A204.1 (cell line): ENCODE data around the gene BBC3.
"Not testable (repeated sequence)": the region's sequence is repeated elsewhere in the genome, so short reads cannot be mapped to it uniquely, and the experiment has no call there.

Source experiments
- FAIRE-seq: peaks from 2 replicates; lab custom pipeline; 2012; peaks lifted over from hg19 to GRCh38; lab: Jason Lieb, UNC

BBC3 gene, protein sequence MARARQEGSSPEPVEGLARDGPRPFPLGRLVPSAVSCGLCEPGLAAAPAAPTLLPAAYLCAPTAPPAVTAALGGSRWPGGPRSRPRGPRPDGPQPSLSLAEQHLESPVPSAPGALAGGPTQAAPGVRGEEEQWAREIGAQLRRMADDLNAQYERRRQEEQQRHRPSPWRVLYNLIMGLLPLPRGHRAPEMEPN

DNA sequence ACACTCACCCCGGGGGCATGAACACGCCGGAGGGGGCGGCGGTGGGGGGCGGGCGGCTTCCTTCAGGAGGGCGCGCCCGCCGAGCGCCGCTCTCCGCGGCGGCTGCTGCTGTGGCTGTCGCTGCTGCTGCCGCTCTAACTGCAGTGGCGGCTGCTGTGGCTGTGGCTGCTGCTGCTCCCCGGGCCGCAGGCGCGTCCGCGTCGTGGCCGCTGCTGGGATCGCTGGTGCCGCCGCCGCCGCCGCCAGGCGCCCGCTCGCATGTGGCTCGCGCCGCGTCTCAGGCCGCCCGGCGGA is at the start of gene BBC3:
TSS of gene BBC3 (minus strand) at position 279 of the 294 bp plus-strand sequence. CDS start 2,768 bp downstream, outside the sequence.
- FAIRE-seq: no peak

DNA sequence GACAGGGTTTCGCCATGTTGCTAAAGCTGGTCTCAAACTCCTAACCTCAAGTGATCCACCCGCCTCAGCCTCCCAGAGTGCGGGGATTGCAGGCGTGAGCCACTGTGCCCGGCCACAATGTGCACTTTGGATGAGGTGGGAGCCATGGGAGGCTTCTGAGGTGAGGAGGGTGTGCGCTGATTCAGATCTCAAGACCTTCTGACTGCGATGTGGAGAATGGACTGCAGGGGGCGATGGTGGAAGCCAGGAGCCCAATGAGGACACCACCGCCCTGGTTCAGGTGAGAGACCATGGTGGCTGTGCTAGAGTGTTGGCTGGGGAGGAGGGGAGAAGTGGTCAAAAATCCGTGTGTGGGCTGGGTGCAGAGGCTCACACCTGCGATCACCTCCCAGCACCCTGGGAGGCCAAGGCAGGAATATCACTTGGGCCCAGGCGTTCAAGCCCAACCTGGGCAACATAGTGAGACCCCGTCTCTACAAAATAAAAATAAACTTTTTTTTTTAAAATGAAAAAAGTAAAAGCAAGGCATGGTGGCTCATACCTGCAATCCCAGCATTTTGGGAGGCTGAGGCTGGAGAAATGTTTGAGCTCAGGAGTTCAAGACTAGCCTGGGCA is 49.3 kb upstream of the BBC3 start:
- FAIRE-seq: no peak

DNA sequence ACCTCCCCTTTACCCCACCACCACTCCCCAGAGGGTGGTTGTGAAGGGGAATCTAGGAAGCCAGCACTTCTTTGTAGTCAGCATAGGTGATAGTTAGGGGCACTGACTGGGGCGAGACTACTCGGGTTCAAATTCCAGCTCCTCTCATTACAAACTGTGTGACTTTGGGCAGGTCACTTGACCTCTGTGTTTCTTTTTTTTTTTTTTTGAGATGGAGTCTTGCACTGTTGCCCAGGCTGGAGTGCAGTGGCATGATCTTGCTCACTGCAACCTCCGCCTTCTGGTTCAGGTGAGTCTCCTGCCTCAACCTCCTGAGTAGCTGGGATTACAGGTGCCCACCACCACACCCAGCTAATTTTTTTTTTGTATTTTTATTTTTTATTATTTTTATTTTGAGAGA is 45.5 kb upstream of the BBC3 start:
- not testable (repeated sequence) for FAIRE-seq

DNA sequence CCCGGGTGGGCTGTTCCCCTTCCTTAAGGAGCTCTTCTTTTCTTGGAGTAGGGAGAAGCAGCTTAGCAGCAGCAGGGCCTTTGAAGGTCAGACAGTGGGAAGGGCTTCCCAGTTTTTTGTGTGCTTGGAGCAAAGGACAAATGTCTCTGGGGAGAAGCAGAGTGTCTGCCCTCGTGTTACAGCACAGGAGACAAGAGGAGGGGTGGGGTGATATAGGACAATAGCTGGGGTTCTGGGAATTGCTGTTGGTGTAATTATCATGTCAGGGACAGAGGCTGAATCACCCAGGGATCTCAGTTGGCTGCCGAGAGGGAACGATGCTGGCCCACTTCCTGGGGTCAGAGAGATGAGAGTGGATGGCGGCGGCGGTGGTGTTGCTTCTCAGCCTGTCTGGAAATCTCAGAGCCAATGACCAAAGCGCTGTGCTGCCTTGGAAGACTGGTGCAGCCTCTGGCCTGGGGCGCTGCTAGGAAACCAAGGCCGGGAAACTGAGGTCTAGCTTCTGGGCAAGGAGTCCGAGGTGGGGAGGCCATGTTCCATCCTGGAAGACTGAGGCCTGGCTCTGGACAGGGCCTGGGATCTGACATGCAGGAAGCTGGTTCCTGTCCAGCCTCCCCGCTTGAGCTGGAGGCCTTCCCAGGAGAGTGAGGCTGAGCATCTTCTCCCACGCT is 44.9 kb upstream of the BBC3 start:
- FAIRE-seq: no peak

DNA sequence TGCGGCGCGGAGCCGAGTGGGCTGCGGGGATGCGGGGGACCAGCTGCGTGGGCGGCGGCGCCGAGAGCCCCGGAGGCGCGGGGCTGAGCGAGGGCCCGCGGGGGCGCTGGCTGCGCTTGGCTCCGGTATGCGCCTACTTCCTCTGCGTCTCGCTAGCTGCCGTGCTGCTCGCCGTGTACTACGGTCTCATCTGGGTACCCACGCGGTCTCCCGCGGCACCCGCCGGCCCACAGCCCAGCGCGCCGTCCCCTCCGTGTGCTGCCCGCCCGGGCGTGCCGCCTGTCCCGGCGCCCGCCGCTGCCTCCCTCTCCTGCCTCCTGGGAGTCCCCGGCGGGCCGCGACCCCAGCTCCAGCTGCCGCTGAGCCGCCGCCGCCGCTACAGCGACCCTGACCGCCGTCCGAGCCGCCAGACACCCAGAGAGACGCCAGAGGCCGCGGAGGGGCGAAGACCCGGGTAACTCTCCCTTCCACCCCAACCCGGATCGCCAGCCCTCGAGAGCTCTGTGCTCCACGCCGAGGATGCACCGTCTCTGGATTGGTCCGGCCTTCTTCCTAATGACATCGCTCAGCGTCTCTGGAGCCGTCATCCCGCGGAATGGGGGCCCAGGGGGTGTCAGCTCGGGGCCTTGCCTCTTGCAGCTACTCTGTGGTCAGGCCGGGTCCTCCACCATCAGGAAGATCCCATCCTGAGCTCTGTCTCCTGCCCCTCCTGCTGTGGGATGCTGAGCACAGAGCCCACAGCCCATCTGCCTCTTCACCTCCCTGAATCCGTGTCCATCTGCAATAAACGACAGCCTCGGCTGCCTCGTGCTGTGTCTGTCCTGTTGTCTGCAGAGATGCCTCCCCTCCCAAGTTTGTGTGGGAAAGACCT is 44.1 kb upstream of the BBC3 start:
- no peak for FAIRE-seq

DNA sequence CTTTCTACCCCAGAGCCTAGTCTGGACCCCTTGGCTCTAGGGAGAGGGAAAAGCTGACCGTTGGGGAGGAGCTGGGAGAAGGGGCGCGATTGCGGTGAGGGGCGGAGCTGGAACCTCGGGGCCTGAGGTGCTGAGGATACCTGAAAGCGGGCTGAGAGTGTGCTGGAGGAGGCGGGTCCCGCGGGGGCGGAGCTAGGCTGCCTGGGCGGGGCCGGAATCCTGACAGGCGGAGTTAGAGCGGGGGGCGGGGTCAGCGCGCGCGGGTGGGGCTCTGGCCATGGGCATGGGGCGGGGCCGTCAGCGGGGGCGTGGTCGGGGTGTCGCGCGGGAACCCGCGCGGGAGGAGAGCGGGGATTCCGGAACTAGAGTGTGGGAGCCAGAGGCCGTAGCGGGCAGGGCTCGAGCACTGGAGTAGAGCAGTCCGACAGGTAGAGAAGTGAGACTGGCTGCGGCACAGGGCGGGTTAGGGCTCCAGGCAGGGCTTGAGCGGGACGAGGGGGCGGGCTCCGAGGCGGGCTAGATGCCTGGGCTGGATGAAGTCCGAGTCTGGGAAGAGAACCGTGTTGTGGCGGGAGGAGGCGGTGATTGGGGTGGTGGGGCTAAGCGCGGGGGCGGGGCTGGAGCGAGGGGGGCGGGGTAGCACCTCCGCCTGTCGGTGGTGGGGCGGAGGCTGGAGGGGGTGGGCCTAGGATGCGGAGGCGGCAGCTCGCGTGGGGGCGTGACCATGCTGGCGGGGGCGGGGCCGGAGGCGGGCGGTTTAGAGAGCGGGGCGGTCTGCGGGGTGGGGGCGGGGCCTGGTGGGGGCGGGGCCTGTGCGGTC is 43.3 kb upstream of the BBC3 start, which contains the start of gene INAFM1:
TSS of gene INAFM1 (plus strand) at position 815 of the 820 bp plus-strand sequence. CDS start 35 bp downstream, outside the sequence.
- FAIRE-seq: no peak

DNA sequence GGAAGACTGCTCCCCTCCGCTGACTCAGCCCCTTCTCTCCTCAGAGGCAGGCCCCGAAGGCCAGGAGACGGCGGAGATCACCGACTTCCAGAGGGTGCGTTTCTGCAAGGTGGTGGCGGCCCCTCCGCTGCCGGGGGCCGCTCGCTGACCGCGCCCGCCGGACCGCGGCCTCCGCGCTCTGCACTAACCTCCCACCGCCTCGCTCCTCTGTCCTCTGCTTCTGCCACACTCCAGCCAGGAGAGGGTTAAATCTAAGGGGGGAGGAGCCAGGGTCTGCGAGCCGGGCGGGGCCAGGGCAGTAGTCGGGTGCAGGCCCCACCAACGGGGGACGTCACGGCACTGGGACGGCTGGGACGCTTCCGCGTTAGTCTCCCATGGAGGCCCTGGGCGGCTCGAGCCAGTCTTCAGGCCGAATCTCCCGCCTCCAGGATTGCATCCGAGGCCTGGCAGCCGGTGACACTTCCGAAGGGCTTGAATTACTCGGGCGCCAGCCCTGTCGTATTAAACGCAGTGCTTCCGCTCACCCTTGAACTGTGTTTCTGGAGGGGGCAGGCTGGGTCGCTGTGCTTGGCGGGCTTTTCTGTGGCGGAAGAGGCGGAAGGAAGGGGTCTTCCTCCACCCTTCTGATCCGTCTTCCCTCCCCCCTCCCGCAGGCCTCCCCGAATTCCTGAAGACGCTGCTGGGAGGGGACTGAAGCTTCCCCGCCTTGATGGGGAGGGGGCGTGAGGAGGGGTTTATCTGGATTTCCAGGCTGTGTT is 42.5 kb upstream of the BBC3 start:
- peak; percentile 72 for FAIRE-seq

DNA sequence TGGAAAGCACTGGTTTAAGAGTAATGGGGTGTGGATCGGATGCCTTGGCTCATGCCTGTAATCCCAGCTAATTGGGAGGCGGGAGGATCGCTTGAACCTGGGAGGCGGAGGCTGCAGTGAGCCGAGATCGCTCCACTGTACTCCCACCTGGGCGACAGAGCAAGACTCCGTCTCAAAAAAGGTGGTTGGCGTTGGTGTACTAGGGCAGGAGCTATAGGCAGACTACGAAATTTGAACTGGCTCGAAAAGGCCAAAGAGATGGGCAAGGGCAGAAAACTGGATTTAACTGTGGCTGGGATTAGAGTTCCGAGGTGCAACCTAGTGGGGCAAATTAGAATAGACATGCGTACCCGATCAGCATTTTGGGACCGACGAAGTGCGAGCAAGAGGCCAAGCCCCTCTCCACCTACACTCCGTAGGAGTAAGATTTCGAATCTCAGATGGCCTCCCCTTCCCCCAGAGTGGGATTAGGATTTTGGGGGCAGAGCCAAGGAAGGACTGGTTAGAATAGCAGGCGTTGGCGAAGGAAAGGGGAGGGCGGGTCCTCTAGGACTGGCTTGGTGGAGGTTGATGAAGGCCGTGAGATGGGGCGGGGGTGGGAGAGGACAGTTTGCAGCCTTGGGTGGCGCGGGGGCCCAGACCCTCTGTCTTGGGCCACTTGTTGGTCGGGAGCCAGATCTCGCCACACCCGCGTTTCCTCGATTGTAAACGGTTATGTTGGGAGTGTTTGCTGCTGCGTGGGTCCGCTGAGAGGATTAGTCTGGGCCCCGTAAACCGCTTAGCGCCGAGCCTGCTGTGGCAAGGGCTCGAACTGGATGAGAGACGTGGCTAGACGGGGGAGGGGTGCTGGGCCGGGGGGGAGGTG is 41.7 kb upstream of the BBC3 start:
- no peak for FAIRE-seq

DNA sequence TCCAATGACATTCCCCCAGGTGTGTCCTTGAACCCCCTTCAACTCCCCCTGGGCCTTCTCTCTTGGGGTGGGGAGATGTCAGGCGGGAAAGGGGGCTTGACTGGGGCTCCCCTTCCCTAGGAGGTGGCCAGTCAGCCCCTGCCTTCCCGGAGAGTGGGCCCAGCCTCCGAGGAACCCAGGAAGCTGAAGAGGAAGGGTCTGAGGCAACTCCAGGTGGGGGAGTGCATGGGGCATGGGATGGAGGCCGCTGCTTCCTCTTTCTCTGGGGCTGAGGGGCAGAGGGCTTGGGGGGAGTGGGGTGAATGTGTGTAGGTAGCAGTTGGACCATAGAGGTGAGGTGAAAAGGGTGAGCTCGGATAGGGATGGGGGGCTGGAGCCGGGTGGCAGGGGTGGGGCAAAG is 41.0 kb upstream of the BBC3 start:
- no peak for FAIRE-seq

DNA sequence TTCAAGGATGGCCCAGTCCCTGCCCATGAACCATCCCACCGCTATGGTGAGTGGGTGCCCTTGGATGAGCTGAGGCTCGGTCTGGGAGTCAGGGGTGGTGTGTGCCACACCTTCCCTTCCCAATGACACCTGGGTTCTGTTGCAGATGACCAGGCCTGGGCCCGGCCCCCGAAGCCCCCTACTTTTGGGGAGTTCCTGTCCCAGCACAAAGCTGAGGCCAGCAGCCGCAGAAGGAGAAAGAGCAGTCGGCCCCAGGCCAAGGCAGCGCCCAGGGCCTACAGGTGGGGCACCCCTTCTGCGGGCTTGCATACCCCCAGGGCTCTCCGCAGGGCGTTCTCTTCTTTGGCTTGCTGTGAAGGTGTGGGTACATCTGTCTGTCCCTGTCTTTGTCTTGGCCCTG is 39.4 kb upstream of the BBC3 start:
- FAIRE-seq: no peak

DNA sequence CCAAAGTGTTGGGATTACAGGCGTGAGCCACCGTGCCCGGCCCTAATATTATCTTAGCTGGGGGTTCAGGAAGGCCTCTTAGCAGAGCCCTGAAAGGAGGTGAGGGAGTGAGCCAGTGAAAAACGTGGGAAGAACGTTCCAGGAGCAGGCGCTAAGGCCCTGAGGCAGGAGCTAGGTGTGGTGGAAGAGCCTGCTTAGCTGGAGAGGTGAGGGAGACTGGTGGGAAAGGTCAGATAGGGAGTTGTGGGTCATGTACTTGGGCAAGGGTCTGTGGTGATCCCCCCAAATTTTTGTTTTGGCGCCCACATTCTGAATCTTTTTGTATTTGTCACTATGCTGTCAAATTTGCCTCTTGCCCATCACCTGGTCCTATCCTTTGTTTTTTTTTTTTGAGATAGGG is 38.6 kb upstream of the BBC3 start:
- no peak for FAIRE-seq

DNA sequence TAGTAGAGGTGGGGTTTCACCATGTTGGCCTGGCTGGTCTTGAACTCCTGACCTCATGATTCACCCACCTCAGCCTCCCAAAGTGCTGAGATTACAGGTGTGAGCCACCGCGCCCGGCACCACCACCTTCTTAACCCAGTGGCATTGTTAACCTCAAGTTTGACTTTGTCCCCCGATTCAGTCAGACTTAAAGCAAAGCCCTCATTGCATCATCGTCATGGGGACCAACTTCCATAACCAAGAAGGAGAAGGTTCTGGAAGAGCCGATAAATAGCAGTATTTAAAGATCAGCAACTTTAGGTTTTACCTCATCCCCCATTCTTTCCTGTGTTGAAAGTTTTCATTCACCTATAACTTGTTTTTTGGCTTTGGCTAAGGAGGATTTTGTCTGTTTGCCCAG is 37.0 kb upstream of the BBC3 start:
- FAIRE-seq: no peak

DNA sequence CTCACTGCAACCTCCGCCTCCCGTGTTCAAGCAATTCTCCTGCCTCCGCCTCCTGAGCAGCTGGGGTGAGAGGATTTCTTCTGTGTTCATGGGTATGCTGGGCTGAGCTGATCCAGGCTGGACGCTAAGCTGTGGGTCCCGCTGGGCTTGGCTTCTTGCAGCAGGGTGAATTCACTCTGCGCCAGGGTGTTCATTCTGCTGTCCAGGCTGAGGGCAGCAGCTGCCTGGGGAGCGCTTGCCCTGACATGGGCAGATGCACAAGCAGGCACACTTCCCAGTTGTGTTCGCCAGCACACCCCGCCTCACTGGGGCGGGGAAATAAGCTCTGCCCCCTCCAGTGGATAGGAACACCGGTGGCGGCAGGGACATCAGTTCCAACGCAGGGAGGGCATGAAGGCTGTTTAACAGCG is 36.4 kb upstream of the BBC3 start:
- FAIRE-seq: no peak

DNA sequence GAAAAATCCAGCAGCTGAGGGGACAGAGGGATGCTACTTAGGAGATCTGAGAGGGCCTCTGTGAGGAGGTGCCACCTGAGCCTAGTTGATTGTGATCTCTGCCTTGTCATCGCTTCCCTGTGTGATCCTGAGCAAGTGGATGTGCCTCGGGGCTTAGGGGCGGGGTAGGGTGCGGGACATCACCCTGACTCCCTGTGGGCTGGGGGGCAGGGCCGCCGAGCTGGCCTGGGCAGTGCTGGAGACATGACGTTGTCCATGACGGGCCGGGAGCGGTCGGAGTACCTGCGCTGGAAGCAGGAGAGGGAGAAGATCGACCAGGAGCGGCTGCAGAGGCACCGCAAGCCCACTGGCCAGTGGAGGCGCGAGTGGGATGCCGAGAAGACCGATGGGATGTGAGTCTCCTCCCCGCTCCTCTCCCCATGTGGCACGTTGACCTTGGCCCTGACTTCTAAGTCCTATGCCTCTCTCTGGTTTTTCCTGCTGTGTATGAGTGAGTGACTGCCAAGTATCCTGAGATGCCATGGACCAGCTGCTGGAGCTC is 35.5 kb upstream of the BBC3 start:
- FAIRE-seq: no peak

DNA sequence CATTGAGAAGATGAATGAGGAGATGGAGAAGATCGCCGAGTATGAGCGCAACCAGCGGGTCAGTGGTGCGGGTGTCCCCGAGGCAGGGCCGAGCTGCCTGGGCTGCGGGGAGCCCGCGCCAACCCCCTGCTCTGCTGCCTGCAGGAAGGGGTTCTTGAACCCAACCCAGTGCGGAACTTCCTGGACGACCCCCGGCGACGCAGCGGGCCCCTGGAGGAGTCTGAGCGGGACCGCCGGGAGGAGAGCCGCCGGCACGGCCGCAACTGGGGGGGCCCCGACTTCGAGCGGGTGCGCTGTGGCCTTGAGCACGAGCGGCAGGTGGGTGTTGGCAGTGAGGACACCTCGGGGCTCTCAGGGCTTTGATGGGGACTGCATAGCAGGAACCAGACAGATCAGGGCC is 33.6 kb upstream of the BBC3 start:
- no peak for FAIRE-seq

DNA sequence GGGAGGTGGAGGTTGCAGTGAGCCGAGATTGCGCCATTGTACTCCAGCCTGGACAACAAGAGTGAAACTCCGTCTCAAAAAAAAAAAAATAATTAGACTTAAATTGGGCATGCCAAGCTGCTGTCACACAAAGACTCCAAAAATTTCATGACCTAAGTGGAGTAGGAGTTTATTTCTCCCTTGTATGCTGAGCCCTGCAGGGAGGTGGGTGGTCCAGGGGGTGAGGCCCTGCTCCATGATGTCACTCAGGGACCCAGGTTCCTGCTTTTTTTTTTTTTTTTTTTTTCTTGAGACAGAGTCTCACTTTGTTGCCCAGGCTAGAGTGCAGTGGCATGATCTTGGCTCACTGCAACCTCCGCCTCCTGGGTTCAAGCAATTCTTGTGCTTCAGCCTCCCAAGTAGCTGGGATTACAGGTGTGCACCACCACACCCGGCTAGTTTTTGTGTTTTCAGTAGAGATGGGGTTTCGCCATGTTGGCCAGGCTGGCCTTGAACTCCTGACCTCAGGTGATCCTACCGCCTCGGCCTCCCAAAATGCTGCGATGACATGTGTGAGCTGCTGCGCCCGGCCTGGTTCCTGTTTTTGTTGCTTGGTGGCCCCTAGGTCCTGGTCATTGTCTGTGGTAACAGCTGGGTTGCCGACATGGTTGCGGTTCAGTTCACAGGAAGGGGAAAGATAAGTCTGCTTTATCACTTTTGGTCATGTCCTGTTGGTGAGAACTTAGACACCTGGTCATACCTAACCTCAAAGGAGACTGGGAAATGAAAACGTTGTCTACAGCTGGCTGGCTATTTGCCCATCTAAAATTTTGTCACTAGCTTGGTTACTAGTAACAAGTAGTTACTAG is 31.2 kb upstream of the BBC3 start:
- FAIRE-seq: not testable (repeated sequence)

DNA sequence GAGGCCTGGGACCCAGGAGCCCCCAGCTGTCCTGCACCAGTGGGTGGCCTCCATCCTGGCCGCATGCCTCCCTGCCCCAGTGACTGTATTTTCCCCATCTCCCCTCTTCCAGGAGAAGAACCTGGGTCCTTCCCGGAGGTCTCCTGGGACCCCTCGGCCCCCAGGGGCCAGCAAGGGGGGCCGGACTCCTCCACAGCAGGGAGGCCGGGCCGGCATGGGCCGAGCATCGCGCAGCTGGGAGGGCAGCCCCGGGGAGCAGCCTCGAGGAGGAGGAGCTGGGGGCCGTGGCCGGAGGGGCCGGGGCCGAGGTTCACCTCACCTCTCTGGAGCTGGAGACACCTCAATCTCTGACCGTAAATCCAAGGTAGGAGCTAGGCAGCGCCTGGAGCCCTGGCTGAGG is 29.5 kb upstream of the BBC3 start:
- no peak for FAIRE-seq

DNA sequence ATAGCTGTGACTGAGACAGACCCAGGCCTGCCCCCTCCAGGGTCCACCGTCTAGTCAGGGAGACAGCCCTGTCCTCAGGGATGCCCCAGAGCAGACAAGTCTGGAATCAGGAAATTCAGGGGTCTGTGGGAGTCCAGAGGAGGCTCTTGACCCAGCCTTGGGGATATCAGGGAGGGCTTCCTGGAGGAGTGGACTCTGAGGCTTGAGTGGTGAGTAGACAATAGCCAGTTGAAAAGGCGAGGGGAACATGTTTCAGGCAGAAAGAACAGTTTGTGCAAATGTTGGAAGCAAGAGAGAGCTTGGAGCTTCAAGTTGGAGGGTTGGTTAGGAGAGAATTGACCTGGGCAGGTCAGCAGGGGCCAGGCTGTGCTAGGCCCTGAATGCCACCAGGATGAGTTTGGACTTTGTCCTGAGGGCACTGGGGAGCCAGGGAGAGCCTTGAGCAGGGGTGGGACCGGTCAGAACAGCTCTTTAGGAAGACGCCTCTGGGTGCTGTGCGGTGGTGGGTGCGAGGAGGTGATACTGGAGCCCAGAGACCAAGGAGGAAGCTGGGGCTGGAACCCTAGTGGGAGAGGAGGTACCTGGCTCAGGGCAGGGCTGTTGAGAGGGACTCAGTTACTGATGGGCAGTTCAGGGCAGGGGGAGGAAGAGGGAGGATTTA is 28.0 kb upstream of the BBC3 start:
- FAIRE-seq: no peak

DNA sequence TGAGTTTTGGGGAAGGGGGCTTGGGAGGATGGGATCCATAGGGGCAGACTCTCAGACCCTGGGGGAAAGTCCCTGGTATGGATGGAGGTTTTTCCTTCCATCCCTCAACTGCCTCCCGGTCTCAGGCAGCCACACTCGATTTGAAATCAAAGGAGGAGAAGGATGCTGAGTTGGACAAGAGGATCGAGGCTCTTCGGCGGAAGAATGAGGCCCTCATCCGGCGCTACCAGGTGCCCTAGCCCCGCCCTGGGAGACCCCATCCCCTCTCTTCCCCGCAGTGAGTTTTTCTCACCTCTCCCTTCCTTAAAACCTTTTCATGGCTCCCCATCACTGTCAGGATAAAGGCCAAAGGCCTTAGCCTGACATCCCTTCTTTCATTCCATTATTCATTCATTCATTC is 27.4 kb upstream of the BBC3 start:
- FAIRE-seq: no peak
